ENCODE data around the gene ZNF143. TPM values are rescaled to one million over a fixed set of nuclear protein-coding genes. Genes with fewer than 3 reads are reported as not detected.
A peak's percentile ranks its signal among the peaks of the same experiment; 100 is the strongest.
"Not testable (repeated sequence)": the region's sequence is repeated elsewhere in the genome, so short reads cannot be mapped to it uniquely, and the experiment has no call there.

Gene ZNF143
- total RNA-seq, 2 experiments from 2014 or later, result 26.5 to 26.8 TPM

- no peaks in the 10 kb centered on the region for H3K9me3 Mint-ChIP-seq
- no peaks in the 10 kb centered on the region for H3K36me3 Mint-ChIP-seq
- H3K27me3 Mint-ChIP-seq, result no peaks in the 10 kb centered on the region
- no peak for DNase-seq
- no peak overlapping the region for H3K27ac Mint-ChIP-seq
- H3K4me3 Mint-ChIP-seq, result no peak overlapping the region
- no peaks in the 10 kb centered on the region for H3K4me1 Mint-ChIP-seq
These were observed 63.2 kb downstream of the ZNF143 start for GRCh38 chr11:9524001-9524400.

GRCh38 chr11:9525116-9525515 is 64.3 kb downstream of the ZNF143 start:
- H3K4me1 Mint-ChIP-seq, result no peaks in the 10 kb centered on the region
- H3K36me3 Mint-ChIP-seq, result no peaks in the 10 kb centered on the region
- no peak overlapping the region for H3K27ac Mint-ChIP-seq
- H3K4me3 Mint-ChIP-seq, result no peak overlapping the region
- no peaks in the 10 kb centered on the region for H3K9me3 Mint-ChIP-seq
- no peak for DNase-seq
- no peaks in the 10 kb centered on the region for H3K27me3 Mint-ChIP-seq

- H3K9me3 Mint-ChIP-seq, result no peaks in the 10 kb centered on the region
- no peaks in the 10 kb centered on the region for H3K4me1 Mint-ChIP-seq
- no peak for DNase-seq
- no peak overlapping the region for H3K4me3 Mint-ChIP-seq
- no peak overlapping the region for H3K27ac Mint-ChIP-seq
- H3K36me3 Mint-ChIP-seq, result no peaks in the 10 kb centered on the region
- no peaks in the 10 kb centered on the region for H3K27me3 Mint-ChIP-seq
These were observed 66.8 kb downstream of the ZNF143 start for GRCh38 chr11:9527481-9528135.

- Mint-ChIP-seq H3K36me3 (no peaks in the 10 kb centered on the region), H3K4me1 (no peaks in the 10 kb centered on the region), H3K4me3 (no peak overlapping the region), H3K27ac (no peak overlapping the region), H3K9me3 (no peaks in the 10 kb centered on the region), H3K27me3 (no peaks in the 10 kb centered on the region)
- DNase-seq, result no peak
These were observed 67.3 kb downstream of the ZNF143 start for GRCh38 chr11:9528136-9528501.

GRCh38 chr11:9528573-9529333 is 67.9 kb downstream of the ZNF143 start:
- no peaks in the 10 kb centered on the region for H3K27me3 Mint-ChIP-seq
- H3K4me1 Mint-ChIP-seq, result no peaks in the 10 kb centered on the region
- no peak overlapping the region for H3K4me3 Mint-ChIP-seq
- DNase-seq, result no peak
- H3K9me3 Mint-ChIP-seq, result no peaks in the 10 kb centered on the region
- no peaks in the 10 kb centered on the region for H3K36me3 Mint-ChIP-seq
- H3K27ac Mint-ChIP-seq, result no peak overlapping the region

GRCh38 chr11:9529334-9529650 is 68.5 kb downstream of the ZNF143 start:
- no peaks in the 10 kb centered on the region for H3K27me3 Mint-ChIP-seq
- H3K36me3 Mint-ChIP-seq, result no peaks in the 10 kb centered on the region
- H3K4me3 Mint-ChIP-seq, result no peak overlapping the region
- no peaks in the 10 kb centered on the region for H3K9me3 Mint-ChIP-seq
- DNase-seq, result no peak
- H3K27ac Mint-ChIP-seq, result no peak overlapping the region
- no peaks in the 10 kb centered on the region for H3K4me1 Mint-ChIP-seq

GRCh38 chr11:9530020-9530621 is 69.3 kb downstream of the ZNF143 start:
- DNase-seq, result no peak
- H3K9me3 Mint-ChIP-seq, result no peaks in the 10 kb centered on the region
- no peaks in the 10 kb centered on the region for H3K27me3 Mint-ChIP-seq
- no peak overlapping the region for H3K27ac Mint-ChIP-seq
- no peaks in the 10 kb centered on the region for H3K36me3 Mint-ChIP-seq
- H3K4me3 Mint-ChIP-seq, result no peak overlapping the region
- H3K4me1 Mint-ChIP-seq, result no peaks in the 10 kb centered on the region

GRCh38 chr11:9530901-9531625 is 70.3 kb downstream of the ZNF143 start:
- no peak for DNase-seq
- H3K4me1 Mint-ChIP-seq, result no peaks in the 10 kb centered on the region
- H3K9me3 Mint-ChIP-seq, result no peaks in the 10 kb centered on the region
- no peaks in the 10 kb centered on the region for H3K27me3 Mint-ChIP-seq
- H3K36me3 Mint-ChIP-seq, result no peaks in the 10 kb centered on the region
- H3K4me3 Mint-ChIP-seq, result no peak overlapping the region
- H3K27ac Mint-ChIP-seq, result no peak overlapping the region

- Mint-ChIP-seq H3K9me3 (no peaks in the 10 kb centered on the region), H3K36me3 (no peaks in the 10 kb centered on the region), H3K4me3 (no peak overlapping the region), H3K4me1 (no peaks in the 10 kb centered on the region), H3K27ac (no peak overlapping the region), H3K27me3 (no peaks in the 10 kb centered on the region)
- DNase-seq, result no peak
These were observed 72.2 kb downstream of the ZNF143 start for GRCh38 chr11:9533058-9533457.

GRCh38 chr11:9533736-9534473 is 73.1 kb downstream of the ZNF143 start:
- Mint-ChIP-seq H3K27me3 (no peaks in the 10 kb centered on the region), H3K36me3 (no peaks in the 10 kb centered on the region), H3K27ac (no peak overlapping the region), H3K9me3 (no peaks in the 10 kb centered on the region), H3K4me1 (no peaks in the 10 kb centered on the region), H3K4me3 (no peak overlapping the region)
- DNase-seq, result no peak

- H3K9me3 Mint-ChIP-seq, result no peaks in the 10 kb centered on the region
- no peaks in the 10 kb centered on the region for H3K4me1 Mint-ChIP-seq
- no peaks in the 10 kb centered on the region for H3K27me3 Mint-ChIP-seq
- H3K27ac Mint-ChIP-seq, result no peak overlapping the region
- peak; percentile 75 for DNase-seq
- H3K4me3 Mint-ChIP-seq, result no peak overlapping the region
- no peaks in the 10 kb centered on the region for H3K36me3 Mint-ChIP-seq
These were observed 74.5 kb downstream of the ZNF143 start for GRCh38 chr11:9535189-9535781.

GRCh38 chr11:9538548-9538947 is 77.7 kb downstream of the ZNF143 start:
- H3K4me3 Mint-ChIP-seq, result no peak overlapping the region
- no peaks in the 10 kb centered on the region for H3K4me1 Mint-ChIP-seq
- no peak overlapping the region for H3K27ac Mint-ChIP-seq
- no peaks in the 10 kb centered on the region for H3K27me3 Mint-ChIP-seq
- H3K9me3 Mint-ChIP-seq, result no peaks in the 10 kb centered on the region
- no peak for DNase-seq
- H3K36me3 Mint-ChIP-seq, result peaks cover 3% of the 10 kb centered on the region

- not testable (repeated sequence) for H3K9me3 Mint-ChIP-seq, H3K27me3 Mint-ChIP-seq, H3K4me3 Mint-ChIP-seq, H3K27ac Mint-ChIP-seq, DNase-seq, H3K4me1 Mint-ChIP-seq
- peaks cover 14% of the 10 kb centered on the region for H3K36me3 Mint-ChIP-seq
These were observed 88.4 kb downstream of the ZNF143 start for GRCh38 chr11:9549216-9549615.

GRCh38 chr11:9550191-9550628 is 89.4 kb downstream of the ZNF143 start:
- peaks cover 10% of the 10 kb centered on the region for H3K36me3 Mint-ChIP-seq
- no peak overlapping the region for H3K4me3 Mint-ChIP-seq
- no peaks in the 10 kb centered on the region for H3K9me3 Mint-ChIP-seq
- peaks cover 2% of the 10 kb centered on the region for H3K4me1 Mint-ChIP-seq
- H3K27me3 Mint-ChIP-seq, result no peaks in the 10 kb centered on the region
- DNase-seq, result no peak
- H3K27ac Mint-ChIP-seq, result no peak overlapping the region
